HG03469 (cell line): ENCODE results near the gene FAM98A.

Experiments used
- ATAC-seq: cut with Tn5 transposase; IDR thresholded peaks from one replicate; pipeline ENCODE4 v1.9.1; 2021; ENCODE audit warnings: mild to moderate bottlenecking, moderate library complexity, moderate number of reproducible peaks; ENCODE audit not compliant: unreplicated experiment

The FAM98A gene

DNA sequence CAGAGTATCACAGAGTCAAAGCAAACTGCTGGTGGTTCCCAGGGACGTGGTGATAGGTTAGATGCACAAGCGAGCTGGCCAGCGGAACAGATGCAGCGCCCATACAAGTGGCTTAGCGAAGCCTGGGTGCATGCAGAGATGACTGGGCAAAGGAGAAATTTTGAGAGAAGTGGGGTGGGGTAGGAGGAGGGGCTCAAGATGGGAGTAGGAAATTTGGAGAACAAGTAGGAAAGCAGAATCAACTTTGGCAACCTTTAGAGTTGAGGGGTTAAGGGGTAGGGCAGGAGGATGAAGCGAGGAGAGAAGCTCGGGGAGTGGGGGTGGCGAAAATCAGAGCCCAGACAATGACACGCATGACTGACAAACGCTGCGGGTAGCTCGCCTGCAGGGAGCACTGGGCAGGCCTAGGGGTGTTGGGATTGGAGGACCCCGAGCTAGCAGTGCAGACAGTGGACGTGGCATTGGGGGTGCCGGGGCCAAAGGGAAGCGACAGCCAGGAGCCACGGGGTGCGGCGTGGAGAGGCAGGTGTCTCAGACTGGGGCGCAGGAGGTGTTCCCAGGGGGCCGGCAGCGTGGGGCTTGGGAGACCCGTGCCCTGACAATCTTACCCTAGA, 431 bp downstream of the FAM98A start:
- peak; percentile 36 for ATAC-seq

DNA sequence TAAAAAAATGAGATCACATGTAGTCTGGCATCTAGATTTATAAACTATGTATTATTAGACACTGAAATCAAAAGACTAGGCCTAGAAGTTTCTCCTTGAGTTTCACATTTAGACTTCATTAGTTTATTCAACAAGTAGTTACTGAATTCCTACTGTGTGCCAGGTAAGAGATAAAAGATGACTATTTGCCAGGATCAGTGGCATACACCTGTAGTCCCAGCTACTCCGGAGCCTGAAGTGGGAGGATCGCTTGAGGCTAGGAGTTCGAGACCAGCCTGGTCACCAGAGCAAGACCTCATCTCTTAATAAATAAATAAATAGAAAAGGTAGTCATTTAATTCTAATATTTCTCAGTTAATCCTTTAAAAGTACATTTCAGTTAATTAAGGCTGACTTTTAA, 2.1 kb downstream of the FAM98A start:
- ATAC-seq = no peak

DNA sequence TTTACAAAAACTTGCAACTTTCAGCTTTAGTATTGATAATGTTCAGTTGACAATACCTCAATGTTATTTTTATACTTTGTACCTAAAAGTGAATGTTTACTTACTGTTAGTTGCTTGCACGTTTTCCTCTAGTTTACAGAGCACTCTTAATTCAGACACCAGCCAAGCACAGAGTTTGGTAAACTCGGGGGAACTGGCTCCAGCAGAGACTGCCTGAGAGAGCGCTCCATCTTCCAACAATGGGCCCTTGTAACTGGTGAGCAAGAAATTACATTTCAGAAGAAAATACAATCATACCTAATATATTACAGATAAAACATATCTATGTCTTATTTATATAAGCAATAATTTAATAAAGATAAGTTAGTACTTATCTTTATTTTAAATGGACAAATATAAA, 3.7 kb downstream of the FAM98A start:
- ATAC-seq = no peak

DNA sequence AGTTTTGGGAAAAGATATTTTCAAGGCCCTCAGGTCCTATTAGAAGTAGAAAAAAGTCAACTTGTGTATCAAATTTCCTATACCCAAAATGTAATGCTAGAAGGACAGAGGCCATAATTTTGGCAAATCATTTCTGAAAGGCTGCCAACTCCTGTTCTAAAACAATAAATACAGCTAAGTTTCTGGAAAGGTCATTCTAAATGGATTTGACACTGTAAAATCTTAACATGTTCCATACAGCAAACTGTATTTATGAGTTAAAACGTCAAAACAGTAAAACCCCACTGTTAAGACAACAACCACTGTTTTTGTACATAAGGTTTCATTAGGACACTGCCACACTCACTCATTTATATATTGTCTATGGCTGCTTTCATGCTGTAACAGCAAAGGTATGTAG, 9.7 kb downstream of the FAM98A start:
- ATAC-seq = no peak

DNA sequence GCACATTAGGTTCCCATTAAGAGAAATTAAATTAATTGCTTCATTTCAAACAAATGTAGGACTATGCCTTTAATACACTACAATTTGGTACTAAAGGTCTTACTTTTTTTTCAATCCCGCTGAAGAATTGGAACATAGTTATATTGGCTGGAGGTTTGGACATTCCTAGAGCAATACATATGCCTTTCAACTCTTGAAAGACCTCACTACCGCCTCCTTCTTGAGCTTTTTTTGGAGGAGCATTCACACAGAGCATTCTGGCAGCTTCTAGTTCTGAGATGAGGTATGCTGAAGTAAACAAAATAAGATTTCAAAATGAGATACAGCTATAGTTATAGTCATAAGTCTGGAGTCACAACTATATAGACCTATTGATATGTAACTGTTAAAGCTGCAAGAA, 10.9 kb downstream of the FAM98A start:
- ATAC-seq = no peak

DNA sequence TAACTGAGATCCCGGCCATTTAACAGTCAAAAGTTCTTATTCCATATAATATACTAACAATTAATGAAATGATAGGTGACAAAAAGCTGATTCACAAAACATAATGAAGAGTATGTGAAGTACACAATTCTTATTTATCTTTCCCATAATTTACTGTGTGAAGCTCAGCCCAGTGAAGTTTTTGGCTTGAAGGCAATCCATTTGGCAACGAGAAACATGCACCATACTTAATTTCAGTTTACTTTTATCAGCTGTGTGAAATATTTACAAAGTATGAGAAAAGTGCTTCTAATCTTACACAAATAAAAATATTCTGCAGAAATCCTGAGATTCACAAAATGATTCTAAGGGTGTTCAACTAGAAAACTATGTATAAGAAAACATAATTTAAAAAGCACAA, 12.3 kb downstream of the FAM98A start:
- ATAC-seq = no peak

DNA sequence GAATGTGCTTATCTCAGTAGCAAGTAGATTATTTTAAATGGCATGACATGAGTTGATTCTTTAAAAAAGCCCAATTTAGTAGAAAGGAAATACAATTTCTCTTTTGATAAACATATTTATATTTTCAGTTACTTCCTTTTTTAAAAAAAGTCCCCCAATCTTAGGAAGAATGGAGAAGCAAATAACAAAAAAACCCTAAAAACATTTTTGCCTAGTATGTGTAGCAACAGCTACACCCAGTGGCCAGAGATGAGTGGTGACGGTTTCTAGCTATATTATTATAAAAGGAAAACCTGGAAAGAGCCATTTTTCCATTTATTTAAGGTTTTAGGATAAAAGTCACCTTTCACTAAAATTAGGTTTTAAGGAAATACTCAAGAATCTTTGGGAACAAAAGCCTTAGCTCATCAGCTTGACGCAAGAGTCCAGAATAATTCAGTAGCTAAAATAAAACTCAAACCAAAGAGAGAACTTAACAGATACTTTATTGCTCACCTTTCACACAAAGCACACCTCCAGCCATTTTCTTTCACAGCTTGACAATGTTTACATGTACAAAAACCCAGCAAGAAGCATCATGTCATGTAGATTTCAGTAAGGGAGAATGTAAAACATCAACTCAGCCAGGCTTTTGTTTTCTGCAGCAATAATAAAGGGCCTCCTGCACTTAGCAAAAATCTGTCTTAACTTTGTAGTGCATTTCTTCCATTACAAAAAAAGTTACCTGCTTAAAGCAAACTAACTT, 15.7 kb downstream of the FAM98A start:
- ATAC-seq = peak; percentile 43

DNA sequence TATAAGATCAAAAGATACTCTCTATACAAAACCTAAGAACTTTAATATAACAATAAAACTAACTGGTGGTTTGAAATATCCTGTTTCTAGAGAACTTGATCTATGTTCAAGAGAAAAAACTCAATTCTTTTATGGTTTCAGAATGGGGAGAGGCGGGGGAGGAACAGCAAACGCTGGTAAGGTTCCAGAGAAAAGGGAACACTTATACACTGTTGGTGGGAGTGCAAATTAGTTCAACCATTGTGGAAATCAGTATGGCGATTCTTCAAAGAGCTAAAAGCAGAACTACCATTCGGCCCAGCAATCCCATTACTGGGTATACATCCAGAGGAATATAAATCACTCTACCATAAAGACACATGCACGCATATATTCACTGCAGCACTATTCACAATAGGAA, 17.2 kb downstream of the FAM98A start:
- ATAC-seq = no peak

DNA sequence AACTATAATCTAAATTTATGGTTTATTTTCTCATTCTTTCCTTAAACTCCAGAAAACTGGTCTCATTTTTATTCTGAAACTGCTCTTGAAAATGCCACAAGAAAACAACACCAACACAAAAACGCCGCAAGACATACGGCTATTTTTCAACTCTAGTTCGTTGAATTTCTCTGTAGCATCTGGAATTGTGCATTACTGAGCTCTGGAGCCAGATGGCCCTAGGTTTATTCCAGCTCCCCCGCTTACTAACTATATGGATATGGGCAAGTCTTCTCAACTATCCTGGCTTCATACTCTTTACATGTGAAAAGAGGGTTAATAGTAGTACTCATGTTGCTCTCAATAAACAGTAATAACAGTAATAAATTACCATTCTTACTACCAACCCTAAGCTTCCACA, 19.9 kb downstream of the FAM98A start:
- no peak for ATAC-seq

DNA sequence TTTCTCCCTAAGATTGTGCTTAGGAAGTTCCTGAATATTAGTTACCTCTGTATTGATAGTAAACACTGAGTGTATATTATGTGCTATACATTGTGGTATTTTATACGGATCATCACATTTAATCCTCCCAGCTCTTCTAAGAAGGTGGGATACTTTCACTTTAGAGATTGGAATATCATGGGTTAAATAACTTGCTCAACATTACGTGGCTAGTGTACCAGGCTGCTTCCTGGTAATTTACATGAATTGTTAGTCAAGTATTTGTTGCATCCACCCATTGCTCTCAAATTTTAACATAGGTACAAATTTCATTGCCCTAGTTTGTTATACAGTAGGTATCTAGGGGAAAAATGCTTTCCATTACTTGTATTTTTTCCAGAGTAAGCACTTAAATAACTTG, 21.4 kb downstream of the FAM98A start:
- no peak for ATAC-seq

DNA sequence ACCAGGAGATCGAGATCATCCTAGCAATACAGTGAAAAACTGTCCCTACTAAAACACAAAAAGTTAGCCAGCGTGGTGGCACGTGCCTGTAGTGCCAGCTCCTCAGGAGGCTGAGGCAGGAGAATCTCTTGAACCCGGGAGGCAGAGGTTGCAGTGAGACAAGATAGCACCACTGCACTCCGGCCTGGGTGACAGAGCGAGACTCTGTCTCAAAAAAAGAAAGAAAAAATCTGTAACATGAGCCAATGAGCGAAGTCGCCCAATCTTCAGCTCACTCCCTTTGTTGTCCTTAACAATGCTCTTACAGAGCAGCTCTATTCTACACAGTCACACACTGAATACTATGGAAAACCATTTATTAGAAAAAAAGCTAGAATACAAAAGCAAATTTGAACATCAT, 22.0 kb downstream of the FAM98A start:
- ATAC-seq = no peak

DNA sequence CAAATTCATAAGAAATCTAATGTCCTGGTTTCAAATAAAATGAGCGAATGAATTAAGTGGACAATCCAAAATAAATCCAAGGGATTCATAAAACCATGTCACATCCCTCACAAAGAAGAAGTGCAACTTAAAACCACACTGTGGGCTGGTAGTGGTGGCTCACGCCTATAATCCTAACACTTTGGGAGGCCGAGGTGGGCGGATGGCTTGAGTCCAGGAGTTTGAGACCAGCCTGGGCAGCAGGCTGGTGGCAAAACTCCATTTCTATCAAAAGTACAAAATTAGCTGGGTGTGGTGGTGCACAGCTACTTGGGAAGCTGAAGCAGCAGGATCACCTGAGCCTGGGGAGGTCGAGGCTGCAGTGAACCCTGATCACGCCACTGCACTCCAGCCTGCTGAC, 25.4 kb downstream of the FAM98A start:
- no peak for ATAC-seq

DNA sequence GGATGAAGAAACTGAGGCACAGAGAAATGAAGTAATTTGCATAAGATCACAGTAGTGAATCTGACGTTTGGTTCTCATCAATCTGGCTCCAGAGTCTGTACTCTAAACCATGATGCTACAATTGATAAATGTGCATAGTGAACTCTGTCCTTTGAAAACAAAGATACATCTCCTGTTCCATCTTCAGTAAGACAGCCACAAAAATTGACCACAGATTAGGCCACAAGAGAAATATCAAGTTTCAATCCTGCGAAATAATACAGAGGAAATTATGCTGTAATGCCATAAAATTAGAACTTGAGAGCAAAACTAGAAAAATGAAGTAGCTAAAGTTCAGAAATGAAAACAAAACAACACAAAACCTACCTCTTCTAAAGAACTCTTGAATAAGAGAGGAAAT, 28.4 kb downstream of the FAM98A start:
- no peak for ATAC-seq

DNA sequence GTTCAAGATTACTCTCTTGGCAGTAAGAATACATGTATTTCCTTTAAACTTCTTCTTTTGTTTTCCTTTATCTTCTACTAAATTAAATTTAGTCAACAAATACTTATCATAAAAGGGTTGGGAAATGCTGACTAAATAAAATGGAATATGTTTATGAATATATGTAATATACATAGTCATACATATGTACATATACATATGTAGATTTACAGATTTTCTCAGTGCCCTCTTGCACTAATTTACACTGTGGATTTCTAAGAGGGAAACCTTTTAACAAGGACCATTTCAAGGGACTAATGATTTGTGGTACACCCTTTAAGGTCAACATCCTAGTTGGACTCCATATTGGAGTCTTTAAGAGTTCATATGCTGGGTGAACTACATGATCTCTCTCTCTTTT, 37.2 kb downstream of the FAM98A start:
- no peak for ATAC-seq

DNA sequence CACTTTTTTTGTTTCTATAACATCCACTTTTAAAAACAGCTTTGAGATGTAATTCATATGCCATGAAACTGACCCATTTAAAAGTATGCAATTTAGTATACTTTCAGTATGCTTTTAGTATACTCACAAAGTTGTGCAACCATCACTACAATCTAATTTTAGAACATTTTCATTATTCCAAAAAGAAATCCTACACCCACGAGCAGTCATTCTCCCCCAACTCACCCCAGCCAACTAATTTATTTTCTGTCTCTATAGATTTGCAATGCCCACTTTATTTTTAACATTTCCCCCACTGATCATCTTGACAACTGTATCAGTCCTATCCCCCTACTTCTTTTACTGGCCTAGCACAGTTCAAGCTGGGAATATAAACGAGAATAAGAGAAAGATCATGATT, 39.1 kb downstream of the FAM98A start:
- ATAC-seq = no peak

DNA sequence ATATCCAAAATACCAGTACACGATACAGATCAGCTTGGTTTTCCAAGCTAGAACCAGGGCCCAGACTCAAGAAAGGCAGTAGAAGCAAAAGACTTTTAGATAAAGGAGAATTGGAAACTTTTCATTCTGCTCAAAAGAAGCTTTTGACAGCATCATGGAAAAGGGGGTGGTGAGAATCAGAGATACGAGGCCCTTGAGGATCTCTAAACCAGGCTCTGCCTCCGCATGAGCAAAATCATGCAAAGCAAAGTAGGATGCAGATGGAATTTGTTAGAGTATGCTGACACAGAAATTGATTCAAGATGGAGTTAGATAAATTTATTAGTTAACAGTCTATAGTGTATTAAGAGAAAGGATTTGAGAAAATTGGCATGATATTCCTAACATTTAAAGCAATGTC, 39.8 kb downstream of the FAM98A start:
- ATAC-seq = no peak

DNA sequence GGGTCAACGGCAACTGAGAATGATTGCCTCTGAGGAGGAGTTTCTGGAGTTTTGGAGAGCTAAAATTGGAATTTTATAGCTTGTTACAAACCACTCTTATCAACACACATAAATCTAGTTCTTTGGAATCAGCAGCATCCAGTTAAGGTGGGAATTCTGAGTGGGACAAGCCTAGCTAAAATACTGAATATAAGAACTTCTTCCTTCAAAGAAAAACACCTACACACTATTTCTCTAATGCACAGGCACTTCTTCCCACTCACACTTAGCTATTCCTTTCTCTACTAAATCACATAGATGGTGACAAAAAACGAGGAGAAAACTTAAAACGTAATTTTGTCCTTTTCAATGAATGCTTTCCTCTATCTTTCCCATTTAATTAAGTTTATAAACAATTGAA, 43.4 kb downstream of the FAM98A start:
- no peak for ATAC-seq

DNA sequence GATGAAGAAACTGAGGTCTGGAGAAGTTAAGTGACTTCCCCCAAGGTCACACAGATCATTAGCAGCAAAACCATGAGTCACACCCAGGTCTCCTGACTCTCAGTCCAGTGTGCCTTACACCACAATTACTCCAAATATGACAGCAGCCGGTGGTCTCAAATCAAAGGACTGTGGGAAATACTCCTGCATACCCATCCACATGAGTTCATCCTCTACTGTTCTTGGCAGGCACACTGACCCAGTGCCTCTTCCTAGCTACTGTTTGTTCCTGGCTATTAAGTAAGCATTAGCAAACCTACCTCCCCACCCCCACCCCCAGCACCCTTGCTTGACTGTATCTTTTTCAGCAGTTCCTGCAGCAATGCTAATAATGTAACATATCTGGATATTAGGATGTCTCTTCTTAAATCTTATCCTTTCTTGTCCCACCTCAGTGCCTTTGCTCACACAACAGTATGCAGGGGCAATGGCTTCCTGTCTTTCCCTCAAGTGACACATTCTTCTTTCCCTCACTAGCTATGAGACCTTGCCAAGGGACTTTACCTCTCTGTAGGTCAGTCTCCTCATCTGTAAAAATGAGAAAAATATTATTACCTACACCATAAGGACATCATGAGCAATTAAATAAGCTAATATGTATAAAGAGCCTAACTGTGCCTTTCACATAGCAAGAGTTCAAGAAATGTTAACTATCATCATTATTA, 46.2 kb downstream of the FAM98A start:
- ATAC-seq = no peak

DNA sequence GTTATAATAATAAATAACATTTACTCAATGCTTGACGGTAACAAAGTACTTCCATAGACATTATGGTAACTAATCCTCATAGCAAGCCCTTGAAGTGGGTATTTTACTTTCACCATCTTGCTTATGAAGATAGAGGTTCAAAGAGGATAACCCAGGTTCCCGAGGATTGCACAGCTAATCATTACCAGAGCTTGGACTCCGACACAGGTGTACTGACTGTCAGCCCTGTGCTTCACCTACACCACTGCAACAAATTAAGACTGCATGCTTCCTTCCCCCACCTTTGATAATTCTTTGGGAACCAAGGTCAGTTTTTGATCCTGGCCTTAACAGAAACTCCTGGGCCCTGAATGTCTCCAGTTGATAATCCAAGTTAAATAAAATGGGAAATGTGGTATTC, 48.9 kb downstream of the FAM98A start:
- ATAC-seq = no peak

DNA sequence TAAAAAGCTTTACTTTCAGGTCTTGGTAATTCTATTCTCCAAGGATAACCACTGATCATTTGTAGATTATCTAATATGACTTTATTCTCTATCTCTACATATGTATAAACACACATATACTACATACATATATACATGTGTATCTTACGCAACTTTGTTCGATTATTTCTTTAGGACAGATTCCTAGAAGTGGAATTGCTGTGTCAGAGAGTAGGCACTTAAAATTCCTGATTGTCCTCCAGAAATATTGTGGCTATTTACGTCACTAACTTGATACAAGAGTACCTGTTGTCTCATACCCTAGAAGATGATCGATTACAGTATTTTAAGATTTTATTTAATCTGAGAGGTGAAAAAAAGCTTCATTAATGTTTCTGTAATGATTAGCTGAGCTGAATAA, 57.9 kb downstream of the FAM98A start:
- no peak for ATAC-seq

DNA sequence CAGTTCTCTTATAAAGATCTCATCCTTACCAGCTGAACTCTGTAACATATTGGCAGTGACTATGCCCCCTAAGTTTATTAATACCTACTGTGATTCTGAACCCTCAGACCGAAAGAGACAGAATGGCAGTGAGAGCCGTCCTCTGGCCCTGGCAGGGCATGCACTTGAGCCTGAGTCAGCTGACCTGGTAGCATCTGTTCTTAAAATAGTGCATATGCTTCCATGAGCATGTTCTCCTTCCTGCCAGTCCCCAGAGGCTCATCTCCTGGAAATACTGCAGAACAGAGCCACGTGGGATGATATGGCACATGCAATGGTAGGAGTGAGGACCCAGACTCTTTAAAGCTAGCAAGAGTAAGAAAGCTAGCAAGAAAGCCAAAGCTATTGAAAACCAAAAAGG, 63.7 kb downstream of the FAM98A start:
- ATAC-seq = no peak
